HL-60 (cell line): Measurements from ENCODE around the gene HAVCR2.

Source experiments
- DNase-seq, 2 experiments: peaks; one replicate each; pipeline ENCODE4 v3.0.0-alpha.2; 2010 to 2020; ENCODE audit warnings: low read depth in 1 of 2, low spot score in 1 of 2
- H3K27ac ChIP-seq: fragments of 250-450 bp; sonication (Bioruptor Pico); replicated peaks from 2 replicates; pipeline ENCODE4 v1.5.1; 2020; ENCODE audit warnings: mild to moderate bottlenecking, moderate library complexity
- H3K27me3 ChIP-seq: fragments of 250-450 bp; sonication (Bioruptor Pico); 2 replicates; pipeline ENCODE4 v1.5.1; 2021; ENCODE audit warnings: mild to moderate bottlenecking, moderate library complexity; ENCODE audit not compliant: insufficient read depth, poor library complexity, severe bottlenecking
- H3K4me3 ChIP-seq: replicated peaks from 2 replicates; pipeline ENCODE4 v1.5.1; 2011; ENCODE audit warnings: mild to moderate bottlenecking, control low read depth, low read length; ENCODE audit not compliant: insufficient read depth
- GABPA ChIP-seq: IDR thresholded peaks from 2 replicates; pipeline ENCODE4 v1.6.1; 2012; ENCODE audit warnings: low read depth
- POLR2AphosphoS5 ChIP-seq: IDR thresholded peaks from 2 replicates; pipeline ENCODE4 v1.6.1; 2012; ENCODE audit warnings: low read depth
- SPI1 ChIP-seq: IDR thresholded peaks from 2 replicates; pipeline ENCODE4 v1.6.1; 2012; ENCODE audit warnings: low read depth, mild to moderate bottlenecking, borderline replicate concordance
- TF ChIP-seq, protein P1 (sequence below): IDR thresholded peaks from 2 replicates; pipeline ENCODE4 v1.6.1; 2012; ENCODE audit warnings: low read depth; ENCODE audit not compliant: insufficient replicate concordance
- TF ChIP-seq, protein P2 (sequence below): IDR thresholded peaks from one replicate; pipeline ENCODE4 v1.5.1; 2011; ENCODE audit warnings: low read length, control low read depth, inconsistent platforms; ENCODE audit not compliant: insufficient read depth

Gene HAVCR2

DNA sequence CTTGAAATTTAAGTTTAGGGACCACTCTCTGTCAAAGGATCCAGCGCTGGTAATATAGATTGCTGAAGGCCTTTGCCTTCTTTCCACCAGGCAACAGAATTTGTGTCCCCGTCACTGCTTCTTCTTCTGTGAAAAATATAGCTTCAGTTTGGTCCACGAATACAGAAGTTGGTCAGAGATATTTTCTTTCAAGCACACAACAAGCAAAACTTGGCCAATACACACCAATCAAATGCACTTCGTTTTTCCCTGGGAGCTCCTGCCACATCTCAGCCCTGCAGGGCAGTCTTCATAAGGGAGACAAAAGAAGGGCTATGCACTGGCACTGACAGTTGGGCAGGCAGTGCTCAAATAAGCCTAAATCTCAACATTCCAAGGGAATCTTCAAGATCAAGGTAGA is 22.9 kb downstream of the HAVCR2 start:
- Histone ChIP-seq H3K27me3 (no peaks in the 10 kb centered on the region), H3K4me3 (no peak overlapping the region), H3K27ac (no peak overlapping the region)
- TF ChIP-seq SPI1: peak; percentile 70
- TF ChIP-seq, protein P1, sequence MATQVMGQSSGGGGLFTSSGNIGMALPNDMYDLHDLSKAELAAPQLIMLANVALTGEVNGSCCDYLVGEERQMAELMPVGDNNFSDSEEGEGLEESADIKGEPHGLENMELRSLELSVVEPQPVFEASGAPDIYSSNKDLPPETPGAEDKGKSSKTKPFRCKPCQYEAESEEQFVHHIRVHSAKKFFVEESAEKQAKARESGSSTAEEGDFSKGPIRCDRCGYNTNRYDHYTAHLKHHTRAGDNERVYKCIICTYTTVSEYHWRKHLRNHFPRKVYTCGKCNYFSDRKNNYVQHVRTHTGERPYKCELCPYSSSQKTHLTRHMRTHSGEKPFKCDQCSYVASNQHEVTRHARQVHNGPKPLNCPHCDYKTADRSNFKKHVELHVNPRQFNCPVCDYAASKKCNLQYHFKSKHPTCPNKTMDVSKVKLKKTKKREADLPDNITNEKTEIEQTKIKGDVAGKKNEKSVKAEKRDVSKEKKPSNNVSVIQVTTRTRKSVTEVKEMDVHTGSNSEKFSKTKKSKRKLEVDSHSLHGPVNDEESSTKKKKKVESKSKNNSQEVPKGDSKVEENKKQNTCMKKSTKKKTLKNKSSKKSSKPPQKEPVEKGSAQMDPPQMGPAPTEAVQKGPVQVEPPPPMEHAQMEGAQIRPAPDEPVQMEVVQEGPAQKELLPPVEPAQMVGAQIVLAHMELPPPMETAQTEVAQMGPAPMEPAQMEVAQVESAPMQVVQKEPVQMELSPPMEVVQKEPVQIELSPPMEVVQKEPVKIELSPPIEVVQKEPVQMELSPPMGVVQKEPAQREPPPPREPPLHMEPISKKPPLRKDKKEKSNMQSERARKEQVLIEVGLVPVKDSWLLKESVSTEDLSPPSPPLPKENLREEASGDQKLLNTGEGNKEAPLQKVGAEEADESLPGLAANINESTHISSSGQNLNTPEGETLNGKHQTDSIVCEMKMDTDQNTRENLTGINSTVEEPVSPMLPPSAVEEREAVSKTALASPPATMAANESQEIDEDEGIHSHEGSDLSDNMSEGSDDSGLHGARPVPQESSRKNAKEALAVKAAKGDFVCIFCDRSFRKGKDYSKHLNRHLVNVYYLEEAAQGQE: no peak
- no peak for DNase-seq

GRCh38 chr5:157080286-157080685 is 28.6 kb downstream of the HAVCR2 start:
- H3K4me3 ChIP-seq: no peak overlapping the region
- no peak for DNase-seq
- TF ChIP-seq, protein P2, sequence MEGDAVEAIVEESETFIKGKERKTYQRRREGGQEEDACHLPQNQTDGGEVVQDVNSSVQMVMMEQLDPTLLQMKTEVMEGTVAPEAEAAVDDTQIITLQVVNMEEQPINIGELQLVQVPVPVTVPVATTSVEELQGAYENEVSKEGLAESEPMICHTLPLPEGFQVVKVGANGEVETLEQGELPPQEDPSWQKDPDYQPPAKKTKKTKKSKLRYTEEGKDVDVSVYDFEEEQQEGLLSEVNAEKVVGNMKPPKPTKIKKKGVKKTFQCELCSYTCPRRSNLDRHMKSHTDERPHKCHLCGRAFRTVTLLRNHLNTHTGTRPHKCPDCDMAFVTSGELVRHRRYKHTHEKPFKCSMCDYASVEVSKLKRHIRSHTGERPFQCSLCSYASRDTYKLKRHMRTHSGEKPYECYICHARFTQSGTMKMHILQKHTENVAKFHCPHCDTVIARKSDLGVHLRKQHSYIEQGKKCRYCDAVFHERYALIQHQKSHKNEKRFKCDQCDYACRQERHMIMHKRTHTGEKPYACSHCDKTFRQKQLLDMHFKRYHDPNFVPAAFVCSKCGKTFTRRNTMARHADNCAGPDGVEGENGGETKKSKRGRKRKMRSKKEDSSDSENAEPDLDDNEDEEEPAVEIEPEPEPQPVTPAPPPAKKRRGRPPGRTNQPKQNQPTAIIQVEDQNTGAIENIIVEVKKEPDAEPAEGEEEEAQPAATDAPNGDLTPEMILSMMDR: no peak
- TF ChIP-seq, protein P1: no peak
- no peak for TF ChIP-seq POLR2AphosphoS5
- no peak for TF ChIP-seq GABPA
- no peak for TF ChIP-seq SPI1
- H3K27me3 ChIP-seq: no peaks in the 10 kb centered on the region
- H3K27ac ChIP-seq: no peak overlapping the region

DNA sequence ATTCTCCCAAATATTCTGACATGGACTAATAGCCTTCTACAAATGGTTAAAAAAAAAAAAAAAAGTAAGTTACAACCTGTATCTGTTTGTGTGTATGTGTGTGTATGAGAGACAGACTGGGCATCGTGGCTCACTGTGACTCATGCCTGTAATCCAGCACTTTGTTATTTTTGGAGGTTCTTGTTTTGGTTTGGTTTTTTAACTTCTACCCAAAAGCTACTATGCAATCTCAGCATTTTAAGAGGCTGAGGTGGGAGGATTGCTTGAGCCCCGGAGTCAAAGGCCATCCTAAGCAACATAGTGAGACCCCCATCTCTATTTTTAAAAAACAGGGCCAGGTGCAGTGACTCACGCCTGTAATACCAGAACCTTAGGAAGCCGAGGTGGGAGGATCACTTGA is 32.3 kb downstream of the HAVCR2 start:
- no peak overlapping the region for H3K4me3 ChIP-seq
- TF ChIP-seq, protein P2: no peak
- TF ChIP-seq GABPA (no peak), SPI1 (no peak), POLR2AphosphoS5 (no peak)
- TF ChIP-seq, protein P1: no peak
- DNase-seq: no peak
- no peak overlapping the region for H3K27ac ChIP-seq
- H3K27me3 ChIP-seq: no peaks in the 10 kb centered on the region

GRCh38 chr5:157072508-157072907 is 36.3 kb downstream of the HAVCR2 start:
- DNase-seq: no peak

More at GRCh38 chr5:157072508-157072907, 36.3 kb downstream of the HAVCR2 start:
- no peak overlapping the region for H3K4me3 ChIP-seq
- no peaks in the 10 kb centered on the region for H3K27me3 ChIP-seq
- H3K27ac ChIP-seq: no peak overlapping the region
- TF ChIP-seq, protein P2: no peak
- TF ChIP-seq SPI1 (no peak), POLR2AphosphoS5 (no peak), GABPA (no peak)
- TF ChIP-seq, protein P1: no peak
